Measurements from ENCODE around the gene ZC3H7A.

Gene ZC3H7A

GRCh38 chr16:11768849-11769248, 28.2 kb downstream of the ZC3H7A start:
- DNase-seq = no peak

GRCh38 chr16:11762431-11762830, 34.6 kb downstream of the ZC3H7A start:
- no peak for DNase-seq

GRCh38 chr16:11759997-11760396, 37.1 kb downstream of the ZC3H7A start:
- DNase-seq = no peak

GRCh38 chr16:11759163-11759834, 37.8 kb downstream of the ZC3H7A start:
- no peak for DNase-seq

- DNase-seq = no peak
These were observed 39.1 kb downstream of the ZC3H7A start for GRCh38 chr16:11757671-11758545.

GRCh38 chr16:11756248-11756647, 40.8 kb downstream of the ZC3H7A start:
- DNase-seq = no peak

GRCh38 chr16:11755022-11755760, 41.9 kb downstream of the ZC3H7A start:
- no peak for DNase-seq

GRCh38 chr16:11752856-11753255, 44.2 kb downstream of the ZC3H7A start:
- DNase-seq = no peak

GRCh38 chr16:11750056-11750455, 47.0 kb downstream of the ZC3H7A start:
- DNase-seq = no peak

- DNase-seq = no peak
These were observed 48.4 kb downstream of the ZC3H7A start for GRCh38 chr16:11748404-11749254.

GRCh38 chr16:11747949-11748403, 49.1 kb downstream of the ZC3H7A start:
- no peak for DNase-seq

GRCh38 chr16:11744075-11744470, 53.0 kb downstream of the ZC3H7A start:
- DNase-seq = no peak

GRCh38 chr16:11743308-11744074, 53.6 kb downstream of the ZC3H7A start:
- peak; percentile 64 for DNase-seq

GRCh38 chr16:11742536-11743307, 54.3 kb downstream of the ZC3H7A start, which contains the start of gene TXNDC11:
TXNDC11 (minus strand) TSS chr16:11742857; CDS start chr16:11742730, 127 bp downstream.
- peak; percentile 100 for DNase-seq

- DNase-seq = peak; percentile 80
These were observed 54.9 kb downstream of the ZC3H7A start for GRCh38 chr16:11742093-11742535.

GRCh38 chr16:11740567-11740966, 56.5 kb downstream of the ZC3H7A start:
- no peak for DNase-seq

- no peak for DNase-seq
These were observed 58.1 kb downstream of the ZC3H7A start for GRCh38 chr16:11738742-11739544.

GRCh38 chr16:11737713-11738112, 59.3 kb downstream of the ZC3H7A start:
- no peak for DNase-seq

GRCh38 chr16:11736903-11737302, 60.2 kb downstream of the ZC3H7A start:
- peak; percentile 9 for DNase-seq

- DNase-seq = peak; percentile 40
These were observed 61.3 kb downstream of the ZC3H7A start for GRCh38 chr16:11735787-11736186.
